Measurements from ENCODE around the gene DNAL1.

DNAL1 gene

DNA sequence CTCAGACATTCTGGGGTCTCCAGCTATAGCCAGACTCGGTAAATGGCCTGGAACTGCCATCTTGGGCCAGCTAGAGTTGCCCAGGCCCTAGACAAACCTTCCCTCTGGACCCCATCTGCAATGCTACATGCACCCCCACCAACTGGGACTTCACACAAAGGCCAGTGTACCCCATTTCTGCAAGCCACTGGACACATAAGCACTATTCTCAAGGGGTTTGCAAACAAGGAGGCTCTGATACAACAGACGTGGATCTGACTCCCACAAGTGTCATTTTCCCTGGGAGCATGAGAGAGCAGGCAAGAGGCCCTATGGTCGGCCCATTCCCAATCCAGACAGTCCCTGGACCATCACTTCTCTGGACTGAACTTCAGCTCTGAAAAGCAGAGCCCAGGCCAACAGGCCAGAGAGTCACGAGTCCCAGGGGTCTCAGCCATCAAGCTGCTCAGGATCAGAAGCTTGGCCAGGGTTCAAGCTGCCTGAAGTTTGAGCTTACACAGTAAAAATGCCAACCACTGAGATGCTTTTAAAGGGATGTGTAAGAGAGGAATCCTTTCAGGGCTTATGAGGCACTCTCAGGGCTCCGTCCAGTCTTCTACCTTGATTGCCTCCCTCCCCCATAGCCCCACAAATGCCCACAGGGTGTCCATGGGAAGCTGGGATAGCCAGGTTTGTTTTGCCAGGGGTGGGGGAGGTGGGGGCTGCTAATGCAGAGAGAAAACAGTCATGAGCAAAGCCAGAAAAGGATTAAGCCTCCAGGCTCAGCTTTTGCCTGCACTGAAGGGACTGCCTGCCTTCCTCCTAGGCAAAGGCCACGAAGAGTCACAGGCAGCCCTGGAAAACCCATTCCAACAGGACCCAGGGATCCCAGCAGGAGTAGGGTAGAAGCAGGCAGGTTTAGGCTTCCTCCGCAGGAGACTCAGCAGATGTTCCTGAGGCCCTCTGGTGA lies 101.1 kb downstream of the DNAL1 start:
- DNase-seq, result no peak

DNA sequence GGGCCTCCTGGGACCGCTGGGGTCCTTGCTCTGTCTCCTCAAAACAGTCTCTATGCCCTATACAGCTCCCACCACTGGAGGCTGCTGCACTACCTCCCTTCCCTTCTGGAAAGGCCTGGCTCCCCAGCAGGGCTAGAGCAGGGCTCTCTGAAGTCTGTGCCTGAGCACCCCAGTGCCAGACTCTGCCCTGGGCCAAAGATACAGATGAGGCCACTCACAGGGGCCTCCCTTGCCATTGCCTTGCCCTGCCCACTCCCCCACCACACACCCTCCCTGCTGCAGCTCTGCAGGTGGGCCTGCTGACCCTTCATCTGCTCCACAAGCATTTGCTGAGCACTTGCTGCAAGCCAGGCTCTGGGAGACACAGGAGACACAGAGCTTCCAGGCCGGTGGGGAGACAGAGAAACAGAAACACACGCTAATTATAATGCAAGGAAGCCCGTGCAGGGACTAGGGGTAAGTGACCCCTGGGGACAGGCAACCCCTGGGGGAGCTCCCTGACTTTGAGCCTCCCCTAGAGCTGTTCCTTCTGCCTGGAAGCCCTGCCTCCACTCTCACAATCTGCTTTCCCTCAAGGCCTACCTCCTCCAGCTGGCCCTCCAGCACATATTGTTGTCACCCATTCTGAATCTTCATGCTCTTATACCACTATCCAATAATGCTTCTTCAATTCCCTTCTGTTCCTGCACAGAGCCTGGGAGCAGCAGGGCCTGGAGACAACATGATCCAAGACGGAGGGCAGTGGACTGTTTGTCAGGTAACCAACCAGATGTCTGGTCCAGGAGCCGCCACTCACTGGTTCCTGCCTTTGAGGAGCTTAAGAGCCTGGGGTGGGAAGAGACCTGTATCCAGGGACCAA lies 102.0 kb downstream of the DNAL1 start:
- DNase-seq, result no peak

DNA sequence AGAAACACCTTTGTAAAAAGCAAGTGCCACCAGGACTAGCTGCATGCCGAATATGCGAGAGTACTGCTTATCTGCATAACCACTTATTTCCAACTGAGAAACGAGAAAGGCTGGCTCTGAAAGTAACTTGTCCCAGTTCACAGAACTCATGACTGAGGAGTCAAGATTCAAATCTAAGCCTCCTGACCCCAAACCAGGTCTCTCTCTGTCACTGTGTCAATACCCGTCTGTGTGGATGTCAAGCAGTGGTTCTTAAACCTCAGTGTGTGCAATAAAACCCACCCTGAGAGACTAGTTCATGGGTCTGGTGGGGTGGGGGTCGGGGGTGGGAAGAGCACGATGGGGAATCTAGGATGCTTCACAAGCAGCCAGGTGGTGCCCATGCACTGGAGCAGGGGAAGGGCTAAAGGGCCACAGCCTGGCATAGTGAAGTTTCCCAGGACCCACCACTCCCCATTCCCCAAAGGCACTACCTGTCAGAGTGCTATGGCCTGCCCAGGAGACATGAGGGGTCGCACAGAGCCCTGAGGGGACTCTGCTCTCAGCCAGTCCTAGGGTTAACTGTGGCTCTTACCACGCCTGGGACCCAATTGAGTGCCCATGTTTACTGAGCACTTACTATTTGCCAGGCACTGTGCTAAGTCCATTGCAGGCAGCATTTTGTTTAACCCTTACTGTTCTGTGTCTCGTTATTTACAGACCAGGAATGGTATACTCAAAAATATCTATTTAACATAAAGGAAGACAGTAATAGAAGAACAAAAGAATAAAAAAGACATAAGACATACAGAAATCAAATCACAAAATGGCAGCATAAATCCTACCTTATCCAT lies 102.8 kb downstream of the DNAL1 start:
- no peak for DNase-seq

DNA sequence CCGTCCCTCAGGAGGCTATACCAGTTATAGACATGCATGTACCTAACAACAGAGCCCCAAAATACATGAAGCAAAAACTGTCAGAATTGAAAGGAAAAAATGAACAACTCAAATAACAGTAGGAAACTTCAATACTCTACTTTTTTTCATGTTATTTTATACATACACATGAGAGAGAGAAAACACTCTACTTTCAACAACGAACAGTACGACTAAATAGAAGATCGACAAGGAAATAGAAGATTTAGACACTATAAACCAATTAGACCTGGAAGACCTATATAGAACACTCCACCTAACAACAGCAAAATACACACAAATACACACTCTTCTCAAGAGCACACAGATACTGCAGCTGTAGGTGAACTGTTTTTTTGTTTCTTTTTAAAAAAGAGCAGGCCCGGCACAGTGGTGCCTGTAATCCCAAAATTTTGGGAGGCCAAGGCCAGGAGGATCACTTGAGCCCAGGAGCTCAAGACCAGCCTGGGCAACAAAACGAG lies 104.1 kb downstream of the DNAL1 start:
- no peak for DNase-seq

DNA sequence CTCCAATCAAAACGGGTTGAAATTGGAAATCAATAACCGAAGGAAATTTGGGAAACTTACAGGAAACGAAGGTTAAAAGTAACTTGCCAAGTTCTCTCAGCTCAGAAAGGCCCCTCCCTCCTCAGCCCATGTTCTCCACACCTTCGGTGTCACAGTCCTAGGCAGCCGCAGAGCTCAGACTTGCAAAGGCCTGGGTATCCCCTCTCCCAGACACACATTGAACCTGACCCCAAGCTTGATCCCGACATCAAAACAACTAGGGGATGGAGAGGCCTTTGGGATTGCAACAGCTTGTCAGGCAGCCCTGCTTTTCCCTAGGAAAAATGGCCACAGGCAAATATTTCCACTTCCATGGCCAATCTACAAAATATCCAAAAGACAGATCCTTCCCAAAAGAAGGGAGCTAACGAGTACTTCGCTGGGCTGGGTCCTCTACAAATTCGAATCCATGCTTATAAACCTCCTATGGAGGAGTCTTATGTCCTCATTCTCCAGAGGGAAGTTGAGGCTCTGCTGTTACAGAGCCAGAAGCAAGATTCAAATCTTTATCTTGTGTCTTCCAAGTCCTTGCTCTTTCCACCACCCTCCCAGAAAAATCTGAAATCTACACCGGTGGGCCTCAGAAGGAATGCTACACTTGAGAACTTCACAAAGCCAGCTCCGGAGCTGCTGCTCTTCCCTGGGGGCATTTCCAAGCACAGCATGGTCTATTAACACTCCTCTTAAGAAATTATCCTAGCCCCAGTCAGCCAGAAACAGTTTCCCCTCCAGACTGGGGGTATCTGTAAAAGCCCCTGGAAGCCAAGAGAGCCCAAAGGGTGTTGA lies 105.1 kb downstream of the DNAL1 start:
- no peak for DNase-seq

DNA sequence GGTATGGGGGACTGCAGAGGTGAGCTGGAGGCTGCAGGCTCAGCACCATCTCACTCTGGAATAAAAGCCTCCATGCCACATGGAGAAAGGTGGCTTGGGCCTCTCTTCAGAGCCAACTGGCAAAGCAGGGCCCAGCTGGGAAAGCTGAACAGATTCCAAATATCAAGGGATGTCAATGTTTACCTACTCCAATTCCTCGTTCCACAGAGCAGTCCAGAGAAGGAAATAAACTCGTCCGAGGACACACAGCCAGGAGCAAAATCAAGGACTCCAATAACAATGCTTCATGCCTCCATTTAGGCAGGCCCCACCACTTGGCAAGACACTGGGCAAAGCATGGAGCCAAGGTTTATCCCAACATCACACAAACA lies 105.7 kb downstream of the DNAL1 start:
- no peak for DNase-seq

DNA sequence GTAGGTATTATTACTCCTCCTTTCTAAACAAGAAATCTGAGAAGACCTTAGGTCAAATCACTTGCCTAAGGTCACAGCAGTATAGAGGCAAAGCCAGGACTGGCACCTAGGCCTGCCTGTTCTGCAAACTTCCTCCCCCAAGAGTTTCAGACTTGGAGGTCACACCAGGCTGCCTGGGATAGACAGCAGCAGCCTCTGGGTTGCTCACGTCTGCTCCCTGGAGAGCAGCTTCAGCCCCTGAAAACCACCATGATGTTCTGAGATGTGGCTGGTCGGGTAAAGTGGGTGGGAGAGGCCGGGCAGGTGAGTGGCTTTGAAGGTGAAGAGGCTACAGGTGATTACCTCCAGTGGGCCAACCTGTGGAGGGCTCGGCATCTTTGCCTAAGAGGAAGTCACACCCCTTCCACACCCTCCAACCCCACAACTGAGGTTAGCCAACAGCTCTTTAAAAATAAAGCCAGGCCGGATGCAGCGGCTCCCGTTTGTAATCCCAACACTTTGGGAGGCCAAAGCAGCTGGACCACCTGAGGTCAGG lies 106.4 kb downstream of the DNAL1 start:
- no peak for DNase-seq

DNA sequence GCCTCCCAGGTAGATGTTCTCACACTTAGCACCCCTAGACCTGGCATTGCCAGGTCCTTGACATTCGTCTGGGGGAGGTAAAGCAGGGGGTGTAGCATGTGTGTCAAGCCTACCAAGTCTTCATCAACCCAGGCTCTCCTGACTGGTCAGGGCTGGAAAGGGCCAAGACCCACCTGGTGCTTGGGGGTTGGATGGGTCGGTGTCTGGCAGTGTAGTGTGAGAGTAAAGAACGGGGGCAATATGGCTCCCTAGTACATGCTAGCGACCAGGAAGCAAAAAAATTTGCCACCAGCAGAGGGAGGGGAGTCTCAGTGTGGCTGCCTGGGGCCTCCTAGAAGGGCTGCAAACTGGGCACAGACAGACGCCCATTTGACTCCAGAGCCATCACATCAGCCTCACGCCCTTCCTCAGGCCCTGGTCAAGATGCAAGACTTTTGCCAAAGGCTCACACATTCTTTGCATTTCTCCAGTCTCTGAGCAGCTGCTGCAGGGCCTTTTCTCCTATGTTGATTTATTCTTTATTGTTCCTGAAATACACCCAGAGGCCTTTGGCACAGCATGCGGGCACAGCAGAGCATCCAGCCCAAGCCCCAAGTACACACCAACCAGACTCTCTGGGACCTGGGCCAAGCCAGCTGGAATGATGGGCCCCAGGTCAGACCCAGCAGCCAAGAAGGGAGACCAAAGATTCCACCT lies 107.7 kb downstream of the DNAL1 start:
- peak; percentile 29 for DNase-seq

All from activated T-cell treated with anti-CD3 and anti-CD28 coated beads for 4 hours (primary cell).